Peyer's patch (tissue), 4 donors: ENCODE results near the gene IFNA1. TPM values are rescaled to one million over a fixed set of nuclear protein-coding genes. Genes with fewer than 3 reads are reported as not detected.

ENCODE experiments used
- DNase-seq, 3 donors: peaks; one replicate each; pipeline ENCODE4 v3.0.0-alpha.2; 2017 to 2019
- H3K27ac ChIP-seq, 4 donors: fragments of 200-600 bp; sonication (generic); one replicate each; pipeline ENCODE4 v1.5.1; 2016 to 2019
- H3K27me3 ChIP-seq, 2 donors: fragments of 200-600 bp; sonication (generic); one replicate each; pipeline ENCODE4 v1.5.1; 2019
- H3K36me3 ChIP-seq, 3 donors: fragments of 200-600 bp; sonication (generic); one replicate each; pipeline ENCODE4 v1.5.1; 2016 to 2019
- H3K4me1 ChIP-seq, 4 donors: fragments of 200-600 bp; sonication (generic); one replicate each; pipeline ENCODE4 v1.5.1; 2016 to 2019
- H3K4me3 ChIP-seq, 4 donors: fragments of 200-600 bp; sonication (generic); 1 replicate in 3 of 4; 2 replicates in 1 of 4; pipeline ENCODE4 v1.5.1; 2016 to 2019; ENCODE audit warnings: mild to moderate bottlenecking in 1 of 4
- H3K9me3 ChIP-seq, 4 donors: fragments of 200-600 bp; sonication (generic); one replicate each; pipeline ENCODE4 v1.5.1; 2016 to 2019; ENCODE audit warnings: mild to moderate bottlenecking in 1 of 4
- POLR2A ChIP-seq, 2 donors: fragments of 450-650 bp; IDR thresholded peaks; one replicate each; pipeline ENCODE4 v1.5.1; 2017; ENCODE audit warnings: antibody characterized with exemption in 2 of 2, mild to moderate bottlenecking in 2 of 2, moderate library complexity in 2 of 2
- total RNA-seq, 4 donors: library from RNA; depleted of rRNA; stranded (reverse); fragments of >200 nt; gene quantifications; one replicate each; pipeline ENCODE4 v1.1.0, GENCODE V29; 2016
- TF ChIP-seq, protein P1 (sequence below), 6 experiments: fragments of 450-650 bp in 4 of 6; fragments of 200-600 bp in 2 of 6; sonication (generic) in 1 of 6; IDR thresholded peaks; one replicate each; pipeline ENCODE4 v1.5.1; 2017 to 2019; ENCODE audit warnings: antibody characterized with exemption in 6 of 6, mild to moderate bottlenecking in 3 of 6, moderate library complexity in 1 of 6

Gene IFNA1
- total RNA-seq, 4 donors from 2014 or later, result not detected

DNA sequence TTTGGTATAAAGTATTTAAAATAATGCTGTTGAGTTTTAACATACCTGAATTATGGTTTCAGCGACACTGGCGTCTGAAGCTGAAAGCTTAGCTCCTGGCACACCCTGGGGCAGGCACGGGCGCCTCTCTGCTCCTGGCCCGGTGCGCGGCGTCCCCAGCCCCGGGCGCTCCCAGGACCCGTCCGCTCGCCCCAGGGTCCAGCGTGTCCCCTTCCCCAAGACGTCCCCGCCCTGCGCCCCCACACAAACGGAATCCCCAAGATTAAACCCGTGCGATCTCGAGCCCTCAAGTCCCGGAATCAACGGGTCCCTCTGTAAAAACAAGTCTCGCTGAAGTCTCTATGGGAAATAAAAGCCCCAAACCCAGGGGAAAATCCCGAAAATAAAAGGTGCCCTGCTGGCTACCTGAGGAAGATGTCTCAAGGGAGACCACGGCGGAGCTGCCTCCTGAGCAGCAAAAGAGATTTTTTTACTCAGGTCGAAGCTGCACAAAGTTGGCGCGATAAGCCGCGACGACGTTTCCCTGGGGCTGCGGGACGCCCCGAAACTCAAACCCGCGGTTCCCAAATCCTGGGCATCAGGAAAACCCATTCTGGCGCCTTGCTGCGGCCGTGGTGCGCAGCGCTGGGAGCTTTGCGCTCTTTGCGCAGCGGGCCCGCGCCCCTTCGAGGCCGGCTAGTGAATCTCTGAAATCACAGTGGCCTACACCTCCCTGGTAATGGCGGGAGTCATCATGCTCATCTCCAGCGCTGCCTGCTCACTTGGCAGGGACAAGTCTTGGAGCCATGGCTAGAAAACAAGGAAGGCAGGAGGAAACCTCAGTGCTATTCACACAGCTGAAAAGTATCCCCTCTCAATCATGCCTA, 37.6 kb upstream of the IFNA1 start:
- no peak for DNase-seq

DNA sequence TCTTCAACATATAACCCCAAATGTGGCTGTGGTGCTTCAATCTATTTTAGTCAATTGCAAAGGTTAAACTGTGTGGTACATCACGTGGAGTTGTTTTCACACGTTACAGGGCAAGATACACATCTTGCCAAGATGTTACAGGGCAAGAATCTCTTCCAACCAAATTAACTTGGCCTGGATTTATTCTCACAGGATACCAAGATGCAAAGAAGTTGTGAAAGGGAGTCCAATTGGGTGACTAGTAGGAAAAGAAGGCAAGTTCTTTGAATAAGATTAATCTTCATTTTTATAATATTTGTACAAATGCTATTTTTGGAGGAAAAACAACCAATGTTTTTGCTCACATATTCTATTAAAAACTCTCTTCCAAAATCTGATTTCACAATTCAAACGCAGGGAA, 36.1 kb upstream of the IFNA1 start:
- H3K27me3 ChIP-seq, result no peaks in the 10 kb centered on the region
- H3K9me3 ChIP-seq, result no peaks in the 10 kb centered on the region
- no peak for TF ChIP-seq POLR2A (IDR thresholded peaks at IDR 0.05)
- TF ChIP-seq, protein P1, sequence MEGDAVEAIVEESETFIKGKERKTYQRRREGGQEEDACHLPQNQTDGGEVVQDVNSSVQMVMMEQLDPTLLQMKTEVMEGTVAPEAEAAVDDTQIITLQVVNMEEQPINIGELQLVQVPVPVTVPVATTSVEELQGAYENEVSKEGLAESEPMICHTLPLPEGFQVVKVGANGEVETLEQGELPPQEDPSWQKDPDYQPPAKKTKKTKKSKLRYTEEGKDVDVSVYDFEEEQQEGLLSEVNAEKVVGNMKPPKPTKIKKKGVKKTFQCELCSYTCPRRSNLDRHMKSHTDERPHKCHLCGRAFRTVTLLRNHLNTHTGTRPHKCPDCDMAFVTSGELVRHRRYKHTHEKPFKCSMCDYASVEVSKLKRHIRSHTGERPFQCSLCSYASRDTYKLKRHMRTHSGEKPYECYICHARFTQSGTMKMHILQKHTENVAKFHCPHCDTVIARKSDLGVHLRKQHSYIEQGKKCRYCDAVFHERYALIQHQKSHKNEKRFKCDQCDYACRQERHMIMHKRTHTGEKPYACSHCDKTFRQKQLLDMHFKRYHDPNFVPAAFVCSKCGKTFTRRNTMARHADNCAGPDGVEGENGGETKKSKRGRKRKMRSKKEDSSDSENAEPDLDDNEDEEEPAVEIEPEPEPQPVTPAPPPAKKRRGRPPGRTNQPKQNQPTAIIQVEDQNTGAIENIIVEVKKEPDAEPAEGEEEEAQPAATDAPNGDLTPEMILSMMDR (IDR thresholded peaks at IDR 0.05), result no peak
- peaks cover 0 to 6% (median 1%) of the 10 kb centered on the region in 4 donors for H3K4me1 ChIP-seq
- no peak for DNase-seq
- no peak overlapping the region for H3K27ac ChIP-seq
- no peak overlapping the region for H3K4me3 ChIP-seq
- no peaks in the 10 kb centered on the region for H3K36me3 ChIP-seq

More for the DNA sequence above, 37.6 kb upstream of the IFNA1 start:
- H3K27ac ChIP-seq, result no peak overlapping the region
- H3K4me3 ChIP-seq, result peak overlapping the region in 2 of 4 donors; percentile 36 to 42
- no peak for TF ChIP-seq POLR2A (IDR thresholded peaks at IDR 0.05)
- TF ChIP-seq, protein P1 (IDR thresholded peaks at IDR 0.05), result no peak
- no peaks in the 10 kb centered on the region for H3K9me3 ChIP-seq
- H3K36me3 ChIP-seq, result no peaks in the 10 kb centered on the region
- H3K4me1 ChIP-seq, result peaks cover 0 to 6% (median 1%) of the 10 kb centered on the region in 4 donors
- H3K27me3 ChIP-seq, result no peaks in the 10 kb centered on the region

DNA sequence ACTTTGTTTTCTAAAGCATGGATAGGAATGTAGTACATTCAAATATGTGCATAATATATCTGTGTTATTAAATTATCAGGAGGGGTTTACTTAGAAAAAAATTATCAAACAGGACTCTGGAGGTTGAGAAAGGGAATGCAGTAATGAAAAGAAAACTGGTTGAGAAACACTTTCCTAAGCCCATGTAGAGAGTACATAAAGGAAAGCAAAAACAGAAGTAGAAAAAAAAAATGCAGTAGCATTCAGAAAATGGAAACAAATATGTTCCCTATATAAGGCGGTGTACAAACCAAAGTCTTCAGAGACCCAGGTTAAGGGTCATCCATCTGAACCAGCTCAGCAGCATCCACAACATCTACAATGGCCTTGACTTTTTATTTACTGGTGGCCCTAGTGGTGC, 31.4 kb upstream of the IFNA1 start, which contains the start of gene IFNA8:
IFNA8 (plus strand) TSS at position 301 of the 400 bp plus-strand sequence; CDS start at position 361, 60 bp downstream.
- Histone ChIP-seq H3K4me1 (no peaks in the 10 kb centered on the region), H3K9me3 (no peaks in the 10 kb centered on the region), H3K27ac (no peak within 1 kb of the TSS), H3K36me3 (no peaks in the 10 kb centered on the region), H3K4me3 (no peak within 1 kb of the TSS), H3K27me3 (no peaks in the 10 kb centered on the region)
- TF ChIP-seq, protein P1 (IDR thresholded peaks at IDR 0.05), result no peak
- TF ChIP-seq POLR2A (IDR thresholded peaks at IDR 0.05), result no peak
- no peak for DNase-seq

DNA sequence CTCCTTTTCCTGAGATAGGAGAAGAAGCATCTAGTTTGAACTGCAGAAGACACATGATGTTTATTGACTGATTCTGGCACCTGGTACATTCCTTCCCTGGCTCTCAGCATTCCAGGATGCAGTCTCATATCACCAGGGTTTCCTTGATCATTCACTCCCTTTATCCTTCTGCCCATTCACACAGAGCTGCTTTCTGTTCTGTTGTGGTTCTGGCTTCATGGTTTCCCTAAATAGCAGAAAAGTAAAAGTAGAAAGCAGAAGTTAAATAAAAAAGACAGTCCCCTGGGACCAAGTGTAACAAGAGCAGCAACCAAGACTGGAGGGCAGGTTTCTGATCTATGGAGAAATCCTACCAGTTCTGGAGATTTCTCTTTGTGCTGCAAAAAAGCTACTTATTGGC, 28.1 kb upstream of the IFNA1 start:
- DNase-seq, result no peak
- H3K36me3 ChIP-seq, result no peaks in the 10 kb centered on the region
- no peaks in the 10 kb centered on the region for H3K4me1 ChIP-seq
- TF ChIP-seq POLR2A (IDR thresholded peaks at IDR 0.05), result no peak
- TF ChIP-seq, protein P1 (IDR thresholded peaks at IDR 0.05), result no peak
- no peak overlapping the region for H3K4me3 ChIP-seq
- H3K27ac ChIP-seq, result no peak overlapping the region
- no peaks in the 10 kb centered on the region for H3K9me3 ChIP-seq
- no peaks in the 10 kb centered on the region for H3K27me3 ChIP-seq

DNA sequence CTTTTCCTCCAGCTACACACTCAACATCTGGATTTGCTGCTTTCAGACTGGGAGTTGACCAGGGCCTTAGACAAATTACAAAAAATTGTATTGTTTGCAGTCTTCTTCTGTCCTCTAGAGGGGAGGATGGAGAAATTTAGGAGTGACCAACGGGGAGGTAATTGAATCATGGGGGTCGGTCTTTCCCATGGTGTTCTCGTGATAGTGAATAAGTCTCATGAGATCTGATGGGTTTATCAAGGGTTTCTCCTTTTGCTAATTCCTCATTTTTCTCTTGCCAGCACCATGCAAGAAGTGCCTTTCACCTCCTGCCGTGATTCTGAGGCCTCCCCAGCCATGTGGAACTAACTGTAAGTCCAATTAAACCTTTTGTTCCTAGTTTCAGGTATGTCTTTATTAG, 27.1 kb upstream of the IFNA1 start:
- DNase-seq, result no peak
- no peaks in the 10 kb centered on the region for H3K36me3 ChIP-seq
- no peaks in the 10 kb centered on the region for H3K27me3 ChIP-seq
- no peak overlapping the region for H3K27ac ChIP-seq
- H3K4me1 ChIP-seq, result no peaks in the 10 kb centered on the region
- H3K9me3 ChIP-seq, result no peaks in the 10 kb centered on the region
- H3K4me3 ChIP-seq, result no peak overlapping the region
- TF ChIP-seq POLR2A (IDR thresholded peaks at IDR 0.05), result no peak
- TF ChIP-seq, protein P1 (IDR thresholded peaks at IDR 0.05), result no peak
